GM19455 (cell line): ENCODE data around the gene GMPR2.

ENCODE experiments used
- ATAC-seq: cut with Tn5 transposase; IDR thresholded peaks from one replicate; pipeline ENCODE4 v1.9.1; 2021; ENCODE audit not compliant: unreplicated experiment

The GMPR2 gene

DNA sequence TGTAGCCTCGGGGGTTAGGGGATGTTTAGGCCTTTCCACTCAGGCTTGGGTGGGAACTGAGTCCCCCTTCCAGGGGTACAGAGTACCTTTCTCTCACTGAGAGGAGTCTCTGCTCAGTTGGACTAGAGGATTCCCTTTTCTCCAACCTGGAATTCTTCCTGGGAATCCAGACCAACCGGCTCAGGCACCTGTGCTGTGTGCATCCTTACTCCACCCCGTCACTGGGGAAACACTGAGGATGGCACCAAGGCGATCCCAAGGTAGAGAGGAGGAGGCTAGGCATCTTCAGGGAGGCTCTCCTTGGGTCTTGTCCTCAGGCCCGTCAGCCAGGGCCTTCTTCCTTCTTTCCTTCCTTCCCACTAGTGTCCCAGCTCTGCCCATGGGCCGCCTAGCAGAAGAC is 31.1 kb downstream of the GMPR2 start:
- ATAC-seq: no peak

DNA sequence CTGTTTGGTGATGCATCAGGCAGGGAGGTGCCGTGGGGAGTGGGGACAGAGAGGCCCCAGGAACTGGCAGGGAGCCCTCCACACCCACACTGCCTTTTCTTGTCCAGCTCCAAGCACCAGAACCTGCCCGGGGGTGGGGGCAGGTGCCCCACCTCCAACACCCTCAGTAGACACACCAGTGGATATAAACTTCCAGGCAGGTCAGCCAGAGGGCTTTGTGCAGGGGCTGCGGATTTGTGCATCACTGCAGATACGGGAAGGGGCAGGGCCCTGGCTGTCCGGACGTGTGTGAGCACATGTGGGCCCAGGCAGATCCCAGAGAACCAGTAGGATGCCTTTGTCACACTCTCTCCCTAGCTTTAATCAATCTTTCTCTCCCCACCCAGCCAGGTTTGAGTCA is 31.6 kb downstream of the GMPR2 start:
- no peak for ATAC-seq

DNA sequence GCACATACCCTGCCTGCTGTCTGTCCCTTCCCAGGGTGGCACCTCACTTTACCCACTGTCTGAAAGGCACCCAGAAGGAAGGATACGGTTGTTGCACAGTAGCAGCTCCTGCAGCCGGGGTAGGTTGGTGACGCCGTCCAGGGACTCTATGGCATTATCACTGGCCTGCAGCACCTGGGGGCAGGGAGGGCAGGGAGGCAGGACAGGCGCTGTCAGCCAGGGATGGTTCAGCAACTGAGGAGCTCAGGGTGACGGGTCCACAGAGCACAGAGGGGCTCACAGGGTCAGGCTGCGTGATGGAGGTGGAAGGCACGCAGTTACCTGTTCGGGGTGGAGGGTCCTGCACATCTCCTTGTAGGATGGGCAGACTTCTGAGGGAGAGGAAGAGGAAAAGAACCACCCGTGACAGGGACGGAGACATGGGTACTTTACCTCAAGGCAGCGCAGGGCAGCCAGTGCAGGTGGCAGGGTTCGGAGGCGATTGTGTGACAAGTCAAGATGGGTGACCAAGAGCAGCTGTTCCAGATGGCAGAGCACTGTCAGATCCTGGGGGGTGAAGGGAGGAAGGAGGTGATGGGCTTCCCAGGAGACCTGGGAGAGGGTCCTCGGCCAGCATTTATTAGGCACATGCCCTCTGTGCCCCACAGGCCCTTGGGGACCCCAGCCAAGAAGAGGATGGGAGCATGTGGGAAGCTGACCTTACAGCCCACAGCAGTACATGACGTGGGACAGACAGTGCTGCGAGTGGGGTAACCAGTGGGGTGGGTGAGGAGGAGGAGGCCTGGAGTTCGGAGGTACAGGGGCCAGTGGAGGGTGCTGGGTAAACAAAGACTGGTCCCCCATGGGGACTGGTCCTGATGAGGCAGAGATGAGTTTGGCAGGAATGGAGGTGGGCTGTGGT is 33.9 kb downstream of the GMPR2 start:
- ATAC-seq: no peak

DNA sequence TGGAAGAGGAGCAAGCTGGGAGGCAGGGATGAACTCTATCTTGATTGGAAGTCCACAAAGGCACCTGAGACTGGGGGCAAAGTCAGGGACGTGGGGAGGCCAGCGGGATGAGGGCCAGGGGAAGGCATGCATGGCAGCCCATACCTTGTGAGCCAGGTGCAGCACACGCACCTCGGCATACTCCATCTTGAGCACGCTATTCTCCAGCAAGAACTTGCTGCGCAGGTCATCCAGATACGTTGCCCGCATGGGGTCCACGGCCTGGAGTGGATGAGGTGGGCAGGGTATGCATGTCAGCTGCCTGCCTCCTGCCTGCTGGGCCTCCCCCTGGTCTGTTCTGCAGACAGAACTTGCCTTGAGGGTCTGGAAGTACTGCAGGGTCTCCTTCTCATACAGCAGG is 34.8 kb downstream of the GMPR2 start:
- no peak for ATAC-seq

DNA sequence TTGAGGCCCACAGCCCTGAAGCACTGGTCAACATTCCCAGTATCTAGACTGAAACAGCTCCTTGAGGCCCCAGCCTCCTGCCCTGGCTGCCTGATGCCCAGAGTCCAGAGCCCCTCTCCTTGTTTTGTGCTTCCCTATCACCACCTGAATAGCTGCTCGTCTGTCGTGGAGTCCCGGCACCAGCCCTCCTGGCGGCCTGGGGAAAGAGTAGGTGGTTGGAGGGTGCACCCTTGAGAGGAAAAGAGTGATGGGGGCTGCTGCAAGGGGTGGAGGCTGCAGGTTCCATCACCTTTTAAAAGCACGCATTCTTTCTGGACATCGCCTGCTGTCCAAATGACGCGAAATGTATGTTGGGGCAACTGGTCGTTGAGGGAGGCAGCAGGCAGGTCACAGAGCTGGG is 35.5 kb downstream of the GMPR2 start:
- no peak for ATAC-seq

DNA sequence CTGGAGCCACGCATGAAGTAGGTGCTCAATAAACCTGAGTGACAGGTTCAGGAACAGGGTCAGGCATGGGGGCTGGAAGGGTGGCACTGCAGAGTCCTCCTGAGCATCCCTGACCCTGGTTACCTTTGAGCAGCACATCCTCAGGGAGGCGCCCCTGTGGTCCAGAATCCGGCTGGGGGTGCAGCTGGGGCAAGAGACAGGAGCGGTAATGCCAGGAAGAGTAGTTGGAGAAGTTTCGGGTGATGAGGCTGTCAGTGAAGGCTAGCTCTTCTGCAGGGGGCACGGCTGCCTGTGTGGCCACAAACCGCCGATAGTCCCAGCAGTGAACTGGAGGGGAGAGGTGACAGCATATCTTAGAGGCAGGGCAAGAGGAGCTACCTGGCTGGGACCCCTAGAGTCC is 36.6 kb downstream of the GMPR2 start:
- no peak for ATAC-seq

DNA sequence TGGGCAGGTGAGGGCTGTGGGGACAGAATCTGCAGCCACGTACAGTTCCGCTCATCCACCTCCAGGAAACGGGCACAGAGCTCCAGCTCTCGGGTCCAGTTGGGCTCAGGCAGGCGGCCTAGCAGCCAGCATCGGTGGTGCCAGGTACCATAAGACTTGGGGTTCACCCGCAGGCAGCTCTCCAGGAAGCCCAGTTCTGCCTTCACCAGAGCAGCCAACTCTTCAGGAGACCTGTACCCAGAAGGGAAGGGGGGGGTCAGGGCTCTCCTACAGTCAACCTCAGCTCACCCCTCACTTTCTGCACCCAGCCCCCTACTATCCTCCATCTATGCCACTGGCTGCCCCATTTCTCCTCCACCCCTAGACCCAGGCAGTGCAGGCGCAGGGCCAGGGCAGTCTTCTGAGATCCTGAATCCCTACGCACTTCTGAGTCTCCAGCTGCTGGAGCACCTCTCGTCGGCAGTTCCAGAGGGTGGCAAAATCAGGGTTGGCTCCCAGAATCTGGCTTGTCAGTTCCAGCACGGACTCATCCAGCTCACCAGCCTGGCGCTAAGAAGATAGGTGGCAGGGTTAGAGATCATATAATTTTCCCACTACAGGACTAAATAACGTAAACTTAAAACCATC is 37.3 kb downstream of the GMPR2 start:
- no peak for ATAC-seq

DNA sequence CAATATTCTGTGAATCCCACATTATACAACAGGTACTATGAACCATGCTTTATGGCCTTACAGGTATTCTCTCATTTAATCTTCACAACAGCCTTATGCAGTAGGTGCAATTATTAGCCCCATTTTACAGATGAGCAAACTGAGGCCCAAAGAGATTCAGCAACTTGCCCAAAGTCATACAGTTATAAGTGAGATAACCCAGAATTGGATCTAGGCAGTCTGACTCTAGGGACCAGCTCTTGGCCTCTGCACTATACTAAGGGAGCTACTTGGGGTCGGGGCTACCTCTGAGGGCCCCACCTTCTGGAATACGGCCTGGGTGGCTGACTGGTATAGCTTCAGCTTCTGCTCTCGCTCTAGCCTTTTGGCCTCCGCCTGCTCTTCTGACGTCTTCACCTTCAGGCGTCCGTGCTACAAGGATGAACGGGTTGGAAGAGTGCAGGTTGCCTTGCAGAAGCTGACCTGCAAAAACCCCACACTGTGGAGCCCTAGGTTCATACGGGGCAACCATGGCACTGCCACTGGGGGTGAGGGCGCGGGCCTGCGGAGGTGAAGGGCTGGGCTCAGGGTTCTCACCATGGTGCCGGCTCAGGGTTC is 37.9 kb downstream of the GMPR2 start:
- peak; percentile 3 for ATAC-seq

DNA sequence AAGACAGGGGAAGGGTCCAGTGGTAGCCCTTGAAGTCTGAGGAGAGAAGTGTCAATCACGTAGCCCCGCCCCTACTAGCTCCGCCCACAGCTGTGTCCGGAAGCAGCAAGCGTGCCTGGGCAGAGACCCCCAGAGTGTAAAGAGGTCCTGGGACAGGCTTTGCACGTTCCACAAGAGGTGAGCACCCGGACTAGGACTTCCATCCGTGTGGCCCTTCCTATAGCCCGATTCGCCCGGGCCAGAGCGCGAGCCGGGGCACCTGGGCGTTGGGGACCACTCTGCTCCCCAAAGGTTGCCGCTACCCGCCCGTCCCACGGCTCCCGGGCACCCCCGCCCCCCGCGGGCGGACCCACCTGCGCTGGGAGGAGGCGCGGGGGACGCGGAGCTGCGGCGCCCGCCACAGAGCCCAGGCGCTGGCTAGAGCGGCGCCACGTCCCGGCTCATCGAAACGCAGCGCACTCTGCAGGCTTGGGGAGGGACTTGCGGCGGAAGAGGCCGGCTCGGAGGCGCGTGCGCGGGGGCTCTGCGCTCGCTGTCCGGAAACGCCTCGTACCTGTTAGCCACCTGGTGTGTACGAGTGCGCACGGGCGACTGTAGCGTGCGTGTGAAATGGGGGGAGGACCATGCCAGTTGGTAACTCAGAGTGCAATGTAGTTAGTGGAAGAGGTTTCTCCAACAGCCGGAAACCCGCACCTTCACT is 38.6 kb downstream of the GMPR2 start, which contains the start of gene RABGGTA:
Gene RABGGTA, minus strand, starts transcription at position 464 of the 700 bp plus-strand sequence. CDS start 482 bp downstream, outside the sequence.
- ATAC-seq: peak; percentile 80

DNA sequence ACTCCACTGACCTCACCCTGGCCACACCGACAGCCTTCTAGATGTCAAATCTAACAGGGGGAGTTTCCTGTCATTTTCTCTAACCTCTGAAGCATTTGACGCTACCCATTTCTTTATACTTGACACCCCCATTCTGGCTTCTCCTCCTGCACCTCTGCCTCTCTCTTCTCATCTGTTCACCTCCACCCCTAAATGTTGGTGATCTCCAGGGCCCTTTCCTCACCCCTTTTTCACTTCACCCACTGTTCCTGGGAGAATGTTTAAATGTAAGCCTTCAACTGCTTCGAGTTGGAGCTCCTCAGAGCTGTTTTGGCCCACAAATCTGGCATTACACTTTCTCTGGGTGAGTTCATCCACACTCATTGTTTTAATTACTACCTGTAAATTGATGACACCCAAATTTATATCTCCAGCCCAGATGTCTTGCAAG is 39.1 kb downstream of the GMPR2 start:
- no peak for ATAC-seq

DNA sequence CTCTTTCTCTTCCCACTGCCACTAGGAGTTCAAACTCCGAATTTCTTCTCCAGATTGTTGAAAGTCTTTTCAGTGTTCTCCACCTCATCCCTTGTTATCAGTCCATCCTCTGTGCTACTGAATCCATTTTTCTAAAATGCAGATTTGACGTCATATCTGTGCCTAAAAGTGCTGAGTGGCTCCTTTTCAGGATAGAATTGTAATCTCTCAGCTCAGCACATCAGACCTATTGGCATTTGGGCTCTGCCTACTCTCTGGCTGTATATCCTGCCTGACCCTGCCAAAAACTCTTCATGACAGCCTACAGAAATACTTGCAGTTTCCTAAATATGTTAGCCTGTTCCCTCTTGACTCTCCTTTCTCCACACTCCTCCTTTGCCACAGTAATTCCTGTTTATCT is 39.7 kb downstream of the GMPR2 start:
- no peak for ATAC-seq

DNA sequence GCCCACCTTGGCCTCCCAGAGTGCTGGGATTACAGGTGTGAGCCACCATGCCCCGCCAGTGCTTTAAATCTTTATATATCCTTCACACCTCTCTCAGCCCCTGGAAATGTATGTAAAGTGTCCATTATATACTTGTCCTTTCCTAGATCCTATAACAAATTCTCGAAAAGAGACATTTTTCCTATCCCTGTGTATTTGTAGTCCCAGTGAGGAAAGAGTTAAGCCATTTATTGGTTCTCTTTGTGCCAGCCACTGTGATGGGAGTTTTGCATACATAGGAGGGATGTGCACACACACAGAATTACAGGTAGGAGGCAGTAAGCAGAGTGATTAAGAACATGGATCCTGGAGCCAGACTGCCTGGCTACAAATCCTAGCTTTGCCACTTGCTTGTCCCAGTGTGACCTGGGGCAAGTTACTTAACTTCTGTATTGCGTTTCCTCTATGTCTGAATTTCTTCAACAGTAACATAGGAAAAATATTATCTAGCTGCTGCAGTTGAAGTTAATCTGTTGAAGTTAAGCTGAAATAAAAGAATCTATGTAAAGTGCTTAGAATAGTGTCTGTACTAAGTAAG is 40.8 kb downstream of the GMPR2 start:
- ATAC-seq: no peak

DNA sequence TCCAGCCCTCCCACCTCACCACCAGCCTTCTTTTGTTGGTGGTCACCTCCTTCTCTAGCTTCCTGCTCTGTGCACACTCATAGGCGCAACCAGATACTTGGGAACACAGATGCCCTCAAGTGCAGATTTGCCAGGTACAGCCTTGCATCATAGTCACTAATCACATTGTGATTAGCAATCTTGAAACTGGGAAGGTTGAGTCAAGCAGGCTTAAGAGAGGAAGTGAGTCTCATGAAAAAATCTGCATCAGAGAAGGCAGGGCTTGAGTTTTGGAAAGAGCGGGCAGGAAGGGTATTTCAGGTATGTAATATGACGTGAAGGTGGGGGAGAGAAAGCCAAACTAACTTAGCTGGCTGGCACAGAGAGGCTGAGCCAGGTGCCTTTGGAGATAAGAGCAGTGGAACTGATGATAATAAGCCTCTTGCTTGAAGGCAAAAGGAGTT is 41.4 kb downstream of the GMPR2 start:
- ATAC-seq: peak; percentile 37

DNA sequence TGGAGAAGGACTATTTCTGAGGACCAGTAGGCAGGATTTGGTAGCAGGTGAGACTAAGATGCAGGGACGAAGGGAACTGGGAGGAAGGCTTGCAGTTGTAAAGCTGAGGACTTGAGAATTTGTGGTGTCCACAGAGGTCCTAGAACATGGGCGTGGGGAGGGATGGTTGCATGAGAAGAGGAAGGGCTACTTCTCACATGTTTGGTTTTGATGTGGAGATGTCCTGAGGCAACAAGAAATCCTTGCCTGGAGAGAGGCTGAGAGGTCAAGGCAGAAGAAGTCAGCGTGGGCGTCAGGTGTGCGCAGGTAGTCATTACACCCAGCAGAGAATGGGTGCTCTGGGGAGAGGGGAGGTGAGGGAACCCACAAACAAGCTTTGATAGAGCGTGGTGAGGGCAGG is 44.3 kb downstream of the GMPR2 start:
- no peak for ATAC-seq

DNA sequence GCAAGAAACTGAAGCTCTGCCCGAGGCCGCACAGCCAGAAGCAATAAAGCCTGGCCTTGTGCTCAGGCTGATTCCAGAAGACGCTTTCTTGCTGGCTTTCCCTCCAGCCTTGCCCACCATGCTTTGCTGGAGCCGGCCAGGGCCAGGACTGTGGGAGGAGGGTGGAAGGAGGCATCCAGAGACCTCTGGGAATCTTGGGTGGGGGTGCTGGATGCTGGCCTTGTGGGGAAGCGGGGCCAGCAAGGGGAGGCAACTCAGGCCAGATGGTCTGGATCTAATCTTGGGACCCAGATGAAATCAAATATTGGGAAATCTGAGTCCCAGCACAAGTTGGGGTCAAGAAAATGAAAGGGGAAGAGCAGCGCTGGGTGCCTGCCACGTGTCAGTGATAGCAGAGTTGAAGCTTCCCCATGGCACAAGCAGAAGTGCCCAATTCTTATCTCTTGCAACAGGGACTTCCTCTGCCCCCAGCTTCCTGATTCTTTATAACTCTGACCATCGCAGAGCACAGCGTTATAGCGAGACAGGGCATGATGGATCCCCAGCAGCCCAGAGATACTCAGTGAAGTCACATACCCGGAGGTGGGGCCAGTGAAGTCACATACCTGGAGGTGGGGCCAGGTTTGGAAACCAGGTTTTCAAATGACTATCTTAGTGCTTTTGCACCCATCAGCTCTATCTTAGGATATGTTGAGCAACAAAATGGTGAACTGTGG is 45.0 kb downstream of the GMPR2 start:
- ATAC-seq: no peak

DNA sequence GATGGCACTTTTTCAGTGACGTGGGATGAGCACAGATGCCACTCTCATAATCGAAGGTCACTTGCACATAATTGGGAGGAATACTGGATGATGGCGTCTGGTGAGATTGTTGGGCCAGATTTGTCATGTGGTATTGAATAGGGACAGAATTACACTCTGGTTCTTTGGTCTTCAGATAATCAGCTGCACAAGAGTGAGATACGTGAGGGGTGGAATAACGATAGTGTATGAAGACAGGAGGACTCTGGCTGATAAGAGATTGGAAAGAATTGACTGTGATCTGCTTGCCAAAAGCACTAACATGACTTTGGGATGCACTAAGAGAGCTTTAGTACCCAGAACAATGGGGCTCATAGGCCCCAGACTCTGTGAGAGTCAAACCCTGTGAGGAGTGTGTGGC is 45.7 kb downstream of the GMPR2 start:
- ATAC-seq: no peak

DNA sequence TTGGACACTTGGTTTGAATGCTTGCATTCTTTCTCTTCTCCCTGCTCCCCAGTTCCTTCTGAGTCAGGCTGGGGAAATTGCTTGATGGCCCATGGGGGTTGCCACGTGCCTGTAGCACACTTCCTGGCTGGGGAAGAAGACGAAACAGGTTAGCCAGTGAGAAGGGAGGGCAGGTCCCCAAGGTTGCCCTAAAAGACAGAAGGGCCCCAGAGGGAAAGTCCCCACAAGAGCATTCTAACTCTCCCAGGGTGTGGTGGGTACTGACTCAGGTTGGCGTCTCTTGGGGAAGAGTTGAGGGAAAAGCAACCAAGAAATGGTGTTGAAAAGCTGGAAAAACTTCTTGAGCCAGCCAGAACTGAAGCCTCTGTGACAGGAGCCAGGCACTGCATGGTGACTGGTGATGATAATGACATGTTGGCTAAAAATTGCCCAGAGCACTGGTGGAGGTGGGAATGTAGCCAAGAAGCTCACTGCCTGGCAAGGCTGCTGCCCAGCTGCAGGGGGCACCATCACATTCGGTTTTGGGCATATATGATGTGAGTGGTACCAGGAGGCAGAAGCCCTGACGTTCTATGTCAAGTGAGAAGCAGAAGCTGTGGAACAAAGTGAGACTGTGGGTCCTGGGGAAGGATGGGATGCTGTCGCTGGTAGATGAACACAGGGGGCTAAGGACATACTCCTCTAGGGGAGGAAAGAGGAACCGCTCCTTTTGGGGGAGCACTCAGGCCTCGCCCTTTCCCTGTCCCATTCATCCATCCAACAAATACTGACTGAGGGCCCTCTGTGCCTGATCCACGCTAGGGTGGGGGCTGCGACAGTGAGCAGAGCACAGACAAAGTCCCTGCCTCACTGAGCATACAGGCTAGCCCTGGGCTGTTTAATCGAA is 46.8 kb downstream of the GMPR2 start:
- no peak for ATAC-seq

DNA sequence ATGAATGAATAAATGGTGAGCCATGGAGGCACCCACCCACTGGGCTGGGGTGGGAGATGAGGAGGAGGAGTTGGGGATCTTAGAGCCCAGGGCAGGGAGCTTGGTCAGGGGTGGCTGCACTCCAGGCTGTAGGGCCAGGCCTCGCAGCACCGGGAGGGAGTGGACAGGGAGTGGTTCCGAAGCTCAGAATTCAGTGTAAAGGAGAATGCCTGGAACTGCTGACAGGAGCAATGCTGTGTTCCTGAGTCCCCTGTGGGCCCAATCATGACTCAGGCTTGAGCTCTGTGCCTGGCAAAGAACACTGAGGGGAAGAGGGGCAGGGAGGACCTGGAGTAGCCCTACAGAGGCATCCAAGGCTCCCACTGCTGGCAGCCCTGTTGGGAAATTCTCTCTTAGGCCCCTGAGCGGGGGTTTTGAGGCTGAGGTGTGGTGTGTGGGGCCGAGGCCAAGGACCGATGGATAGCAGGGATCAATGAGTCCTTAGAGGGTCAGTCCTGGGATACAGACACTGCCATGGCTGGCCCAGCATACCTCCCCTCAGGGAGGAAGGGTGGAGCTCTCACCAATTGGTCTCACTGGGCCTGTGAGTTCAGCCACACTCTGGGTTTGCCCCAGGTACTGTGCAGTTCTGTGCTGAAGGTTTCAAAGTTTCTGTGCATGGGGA is 48.2 kb downstream of the GMPR2 start:
- no peak for ATAC-seq

DNA sequence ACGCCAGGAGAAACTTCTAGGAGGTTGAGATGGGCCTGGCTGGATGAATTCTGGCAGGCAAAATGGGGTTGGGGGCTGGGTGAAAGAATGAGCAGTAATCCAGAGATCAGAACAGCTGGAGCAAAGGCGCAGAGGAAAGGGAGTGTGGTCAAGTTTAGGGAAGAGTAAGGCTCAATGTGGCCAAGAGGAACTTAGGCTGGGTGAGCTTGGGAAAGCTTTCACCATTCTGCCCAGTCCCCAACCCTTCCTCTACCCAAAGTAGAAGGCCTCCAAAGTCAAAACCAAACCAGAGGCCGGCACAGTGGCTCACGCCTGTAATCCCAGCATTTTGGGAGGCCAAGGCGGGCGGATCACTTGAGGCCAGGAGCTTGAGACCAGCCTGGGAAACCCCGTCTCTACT is 48.9 kb downstream of the GMPR2 start:
- ATAC-seq: no peak
